ENCODE data around the gene PIGC.
"Not testable (repeated sequence)": the region's sequence is repeated elsewhere in the genome, so short reads cannot be mapped to it uniquely, and the experiment has no call there.

The PIGC gene

DNA sequence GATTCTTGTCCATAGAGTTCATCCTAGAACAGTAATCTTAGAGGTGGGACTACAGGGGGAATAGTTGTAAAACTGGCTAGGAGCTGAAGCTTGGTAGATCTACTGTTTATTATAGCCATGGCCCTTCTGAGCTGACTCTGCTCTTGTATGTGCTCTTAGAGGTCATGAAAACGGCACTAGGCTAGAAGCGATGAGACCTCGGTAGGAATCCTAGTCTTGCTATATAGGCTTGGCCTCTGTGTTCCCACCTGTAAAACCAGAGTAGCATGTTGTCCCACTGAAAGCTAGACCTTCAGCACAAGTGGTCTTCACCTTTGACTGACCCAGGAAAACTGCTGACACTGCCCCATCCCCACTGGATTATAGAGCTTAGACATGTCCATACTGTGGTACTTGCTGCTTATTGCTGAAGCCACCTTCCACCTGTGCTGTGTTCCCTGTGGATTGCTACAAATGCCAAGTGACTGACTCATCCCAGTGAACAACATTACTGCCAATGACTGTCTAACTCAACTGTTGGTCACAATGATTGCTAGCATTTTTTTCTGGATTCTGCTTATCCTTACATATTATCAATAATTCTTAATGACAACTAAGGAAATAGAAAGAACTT is 23.0 kb upstream of the PIGC start:
- no peak for DNase-seq

DNA sequence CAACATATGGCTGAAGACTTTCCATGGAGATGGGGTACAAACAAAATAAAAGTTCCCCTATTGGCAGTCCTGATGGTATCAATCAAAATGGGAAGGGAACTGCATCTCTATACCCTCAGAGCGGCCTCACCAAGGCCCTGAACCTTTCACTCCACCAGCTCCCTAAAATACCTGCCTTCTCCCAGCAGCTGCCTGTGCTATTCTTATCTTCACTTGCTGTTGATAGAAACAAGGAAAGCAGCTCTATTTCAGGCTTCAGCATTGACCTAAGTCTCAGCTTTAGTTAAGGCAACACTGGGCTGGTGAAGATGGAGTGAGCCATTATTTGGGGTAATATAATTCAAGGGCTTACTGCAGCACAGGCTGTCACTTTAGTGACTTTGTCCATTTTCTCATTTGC is 21.7 kb upstream of the PIGC start:
- DNase-seq: no peak

DNA sequence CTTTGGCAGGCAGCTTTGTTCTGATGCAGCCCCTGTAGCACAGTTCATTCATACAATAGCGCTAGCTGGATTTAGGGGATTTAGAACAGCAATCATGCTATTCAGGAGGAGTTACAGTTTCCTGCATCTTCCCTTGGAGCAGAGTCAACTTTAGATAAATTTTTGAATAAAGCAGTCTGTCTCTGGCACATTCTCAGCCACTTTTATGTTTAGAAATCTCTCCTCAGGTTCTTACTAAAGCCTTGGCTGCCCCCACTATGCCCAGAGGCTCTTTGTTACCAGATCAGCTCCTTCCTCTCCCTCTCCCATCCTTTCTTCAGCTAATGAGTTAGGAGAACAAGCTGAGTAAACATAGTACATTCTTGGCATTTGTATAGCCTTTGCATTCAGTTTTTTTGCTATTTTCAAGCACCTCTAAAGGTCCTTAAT is 17.0 kb upstream of the PIGC start:
- DNase-seq: no peak

DNA sequence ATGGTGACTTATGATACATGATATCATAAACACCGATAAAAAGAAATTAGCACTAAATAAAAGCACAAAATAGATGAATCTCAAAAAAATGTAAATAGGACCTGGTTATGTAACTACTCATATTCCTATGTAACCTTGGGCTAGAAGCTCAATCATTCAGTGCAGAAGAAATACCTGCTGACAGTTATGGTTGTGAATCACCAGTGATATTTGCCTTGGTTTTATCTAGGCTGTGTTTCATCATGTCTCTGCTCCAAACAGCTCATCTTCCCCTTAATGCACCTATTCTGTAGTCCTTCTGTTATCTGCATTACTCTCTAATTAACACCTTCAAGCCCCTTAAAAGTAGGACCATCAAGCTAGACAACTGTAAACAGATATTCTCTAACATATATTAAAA is 16.3 kb upstream of the PIGC start:
- no peak for DNase-seq

DNA sequence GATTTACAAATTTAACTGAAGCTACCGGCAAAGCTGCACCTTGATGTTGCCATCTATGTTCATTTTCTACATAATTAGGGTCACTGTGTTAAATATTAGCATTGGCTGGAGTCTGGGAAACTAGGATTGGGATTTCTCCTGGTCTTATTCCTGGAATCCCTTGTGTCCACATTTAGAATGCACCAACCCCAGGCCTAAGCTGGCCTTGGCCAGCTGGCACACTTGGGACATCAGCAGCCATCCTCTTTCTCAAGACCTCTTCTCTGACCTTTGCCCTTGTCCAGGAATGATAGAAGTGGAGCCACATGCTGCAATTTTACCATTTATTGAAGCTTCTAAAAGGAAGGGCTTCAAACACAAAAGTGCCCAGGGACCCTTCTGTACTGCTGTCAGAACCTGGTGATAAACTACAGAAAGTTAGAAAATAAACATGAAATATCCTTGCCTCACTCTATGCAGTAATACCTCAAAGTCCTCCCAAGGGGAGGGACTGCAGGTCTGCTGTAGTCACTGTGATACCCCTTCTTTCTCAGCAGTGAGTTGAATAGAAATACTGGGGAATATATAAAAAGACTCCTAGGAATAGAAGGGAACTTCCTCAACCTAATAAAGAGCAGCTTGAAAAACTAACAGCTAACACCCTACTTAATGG is 13.7 kb upstream of the PIGC start:
- no peak for DNase-seq

DNA sequence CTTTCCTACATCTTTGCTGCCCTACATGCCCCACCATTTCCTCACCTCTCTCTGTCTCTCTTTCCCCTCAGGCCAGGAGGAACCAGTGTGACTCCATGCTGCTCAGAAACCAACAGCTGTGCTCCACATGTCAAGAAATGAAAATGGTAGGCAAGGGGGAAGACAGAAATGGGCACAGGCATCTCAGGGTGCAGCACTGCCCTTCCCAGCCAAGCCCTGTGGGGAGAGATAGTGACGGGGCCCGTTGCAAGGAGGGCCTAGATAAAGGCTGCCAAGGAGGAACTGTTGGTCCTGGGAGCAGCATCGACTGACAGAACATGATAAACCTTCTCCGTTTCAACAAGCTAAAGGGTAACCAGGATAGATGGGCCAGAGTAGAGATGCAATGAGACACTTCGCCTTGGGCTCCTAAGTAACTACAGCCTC is 12.5 kb upstream of the PIGC start:
- DNase-seq: no peak

DNA sequence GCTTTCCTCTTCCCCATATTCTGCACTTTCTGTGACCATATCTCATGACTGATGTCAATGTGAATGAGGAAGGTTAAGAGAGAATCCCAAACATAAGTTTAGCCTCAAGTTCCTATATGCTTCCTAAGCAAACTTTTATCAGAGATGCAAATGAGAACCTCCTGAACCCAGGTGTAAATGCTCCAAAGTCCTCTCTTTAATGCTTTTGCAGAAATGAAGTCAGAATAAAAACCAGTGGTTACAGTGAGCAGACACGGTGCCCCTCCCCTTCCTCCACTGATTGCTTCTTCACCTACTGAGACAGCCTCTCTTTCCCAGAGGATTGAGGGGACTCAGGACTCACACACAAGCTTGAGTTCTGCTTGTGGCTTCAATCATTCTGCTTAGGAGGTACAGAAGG is 11.6 kb upstream of the PIGC start:
- DNase-seq: no peak

DNA sequence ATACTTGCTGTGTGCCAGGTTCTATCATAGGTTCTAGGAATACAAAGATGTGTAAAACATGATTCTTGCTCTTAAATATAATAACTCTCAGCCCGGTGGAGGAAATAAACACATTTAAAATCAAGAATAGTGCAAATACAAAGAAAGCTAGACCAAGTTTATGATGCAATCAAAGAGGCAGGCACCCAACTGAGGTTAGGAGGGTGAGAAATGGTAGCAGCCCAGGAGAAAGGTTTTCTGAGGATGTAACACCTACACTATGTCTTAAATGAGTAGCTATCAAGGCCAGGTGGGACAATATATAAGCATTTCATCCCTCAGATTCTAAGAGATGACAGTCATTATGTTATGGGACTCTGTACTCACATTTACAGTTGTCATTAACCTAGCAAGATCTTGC is 9.7 kb upstream of the PIGC start:
- no peak for DNase-seq

DNA sequence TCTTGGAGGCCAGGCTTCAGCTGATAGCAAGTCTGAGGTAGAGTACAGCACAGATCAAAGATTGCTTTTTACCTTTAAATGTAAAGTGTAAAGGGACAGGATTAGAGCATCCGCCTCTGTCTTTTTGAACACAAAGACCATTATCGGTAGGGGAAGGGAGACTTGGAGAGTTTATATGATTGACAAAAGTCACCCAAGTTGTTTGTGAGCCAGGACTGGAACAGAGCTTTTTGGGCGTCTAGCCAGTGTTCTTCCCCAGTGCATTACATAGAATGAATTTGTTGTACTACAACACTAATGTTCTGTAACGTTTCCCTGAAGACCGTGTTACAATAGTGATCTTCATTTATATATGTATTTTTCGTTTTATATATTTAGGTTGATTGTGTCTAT is 9.3 kb upstream of the PIGC start:
- DNase-seq: no peak

DNA sequence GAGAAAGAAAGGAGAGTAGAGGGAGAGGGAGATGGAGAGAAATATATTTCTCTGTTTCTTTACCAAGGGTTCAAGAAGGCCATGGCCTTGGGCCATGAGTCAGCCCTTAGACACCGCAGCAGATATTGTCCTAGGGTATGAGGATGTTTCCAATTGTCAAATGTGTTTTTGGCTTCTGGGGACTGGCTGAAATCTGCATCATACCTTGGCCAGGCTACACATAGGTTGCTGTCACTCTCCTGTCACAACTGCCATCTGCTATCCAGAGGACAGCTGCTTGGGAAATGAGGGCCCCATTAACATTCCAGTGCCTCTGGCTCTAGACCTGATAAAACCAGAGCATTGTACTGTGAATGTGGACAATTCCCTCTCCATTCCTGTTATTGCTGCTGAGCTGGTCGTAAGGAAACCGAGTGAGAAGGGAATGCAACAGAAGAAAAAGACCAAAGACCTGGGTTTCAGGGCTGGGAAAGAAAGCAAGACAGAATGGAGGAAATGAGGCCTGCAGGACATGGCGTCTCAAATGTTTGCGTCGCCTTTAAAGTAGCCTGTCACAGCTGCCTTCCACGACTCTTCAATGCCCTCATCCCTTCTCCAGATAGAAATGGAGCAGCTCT is 8.8 kb upstream of the PIGC start:
- no peak for DNase-seq

DNA sequence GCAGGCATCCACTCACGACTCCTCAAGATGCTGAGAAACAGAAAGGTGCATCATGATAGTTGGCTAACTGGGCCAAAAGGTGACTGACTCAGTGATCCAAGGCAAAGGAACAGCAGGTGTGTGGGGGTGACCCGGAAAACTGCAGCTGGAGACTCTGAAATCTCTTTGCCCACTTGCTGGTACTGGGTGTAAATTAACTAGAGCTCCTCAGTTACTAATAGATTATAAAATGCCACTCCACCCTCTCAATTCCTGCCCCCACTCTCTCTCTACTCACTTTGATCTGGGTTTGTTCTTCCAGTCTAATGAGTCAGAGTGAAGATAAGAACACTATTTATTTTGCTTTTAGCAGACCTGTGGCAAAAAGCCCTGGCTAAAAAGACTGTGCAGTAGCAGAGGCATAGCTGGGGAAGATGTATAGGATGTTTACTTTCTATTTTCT is 7.2 kb upstream of the PIGC start:
- no peak for DNase-seq

DNA sequence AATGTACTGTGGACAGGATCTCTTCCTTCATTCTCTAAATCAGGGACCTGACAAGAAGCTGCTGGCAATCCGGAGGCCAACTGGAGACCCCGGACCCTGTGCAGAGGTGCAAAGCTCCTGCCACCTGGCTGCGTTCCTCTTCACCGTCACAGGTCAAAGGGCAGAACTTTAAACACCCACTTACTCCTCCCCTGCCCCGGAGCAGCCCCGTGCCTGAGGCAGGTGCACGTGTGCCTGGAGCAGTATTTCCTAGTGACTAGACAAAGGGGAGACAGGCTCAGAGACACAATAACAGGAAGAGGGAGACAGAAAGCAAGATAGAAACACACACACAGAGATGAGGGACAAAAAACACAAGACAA is 6.6 kb upstream of the PIGC start:
- DNase-seq: no peak

DNA sequence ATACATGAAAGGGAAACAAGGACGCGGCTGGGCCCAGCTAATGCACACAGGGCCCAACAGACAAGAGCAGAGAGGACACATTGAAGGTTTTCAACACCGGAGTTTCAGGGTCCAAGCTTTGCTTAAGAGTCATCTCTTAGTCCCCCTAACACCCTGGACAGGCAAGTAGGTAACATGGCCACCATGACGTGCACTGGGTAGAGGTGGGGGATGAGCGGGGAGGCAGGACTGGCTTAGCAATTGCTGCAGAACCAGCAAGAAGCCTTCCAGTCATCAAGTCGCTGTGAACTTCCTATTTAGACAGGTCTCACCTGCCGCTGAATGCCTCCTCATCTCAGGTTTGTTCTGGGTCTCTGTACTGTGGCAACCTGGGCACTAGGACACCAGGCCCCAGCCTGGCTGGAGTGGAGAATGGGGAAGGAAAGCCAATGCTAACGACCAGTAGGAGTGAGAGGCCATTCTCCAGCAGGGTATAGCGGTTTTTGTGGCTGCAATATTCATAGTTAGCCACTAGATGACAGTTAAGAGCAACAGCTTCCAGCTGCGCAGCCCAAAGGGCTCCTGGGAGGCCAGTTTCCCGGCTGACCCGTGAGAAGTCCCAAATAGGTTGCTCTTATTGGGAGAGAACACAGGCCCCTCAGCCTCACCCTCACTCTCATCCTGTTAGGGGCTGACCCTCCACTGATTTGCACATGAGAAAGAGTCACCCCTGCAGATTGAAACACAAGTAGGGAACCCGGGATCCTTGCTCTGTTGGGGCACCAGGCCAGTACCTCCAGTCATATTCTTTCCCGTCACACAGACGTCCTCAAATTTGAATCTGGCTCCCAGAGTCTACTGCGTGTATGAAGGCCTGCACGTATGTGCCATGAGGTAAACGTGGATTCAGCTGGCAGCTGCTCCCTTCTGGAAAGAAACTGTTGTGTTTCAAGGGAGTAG is 6.0 kb upstream of the PIGC start:
- DNase-seq: peak in 27 of 58 donors; percentile 1 to 39 (median 4)

DNA sequence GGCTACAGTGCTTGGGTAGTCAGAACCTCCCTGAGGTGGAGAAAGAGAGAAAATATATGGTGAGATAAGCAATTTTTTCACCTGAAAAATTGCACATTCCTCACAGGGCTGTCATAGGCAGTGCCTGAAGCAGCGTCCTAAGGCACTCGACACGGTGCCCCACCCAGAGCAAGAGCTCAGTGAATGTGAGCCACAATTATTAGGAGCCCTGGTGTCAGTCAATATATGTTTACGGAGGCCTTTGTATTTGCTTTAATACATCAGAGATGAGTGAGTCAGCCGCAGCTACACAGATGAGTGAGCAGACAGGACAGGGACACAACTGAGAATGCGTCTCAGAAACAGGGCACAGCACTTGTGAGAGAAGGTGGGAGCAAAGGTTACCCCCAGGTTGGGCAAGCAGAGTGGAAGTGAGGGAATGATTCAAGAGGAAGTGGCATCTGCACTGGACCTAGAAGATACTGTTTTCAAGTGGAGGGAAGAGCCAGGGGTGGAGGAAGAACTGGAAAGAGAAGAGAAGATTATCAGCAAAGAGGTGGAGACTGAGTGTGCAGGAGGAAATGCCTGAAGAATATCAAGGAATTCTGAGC is 5.2 kb upstream of the PIGC start:
- DNase-seq: no peak

DNA sequence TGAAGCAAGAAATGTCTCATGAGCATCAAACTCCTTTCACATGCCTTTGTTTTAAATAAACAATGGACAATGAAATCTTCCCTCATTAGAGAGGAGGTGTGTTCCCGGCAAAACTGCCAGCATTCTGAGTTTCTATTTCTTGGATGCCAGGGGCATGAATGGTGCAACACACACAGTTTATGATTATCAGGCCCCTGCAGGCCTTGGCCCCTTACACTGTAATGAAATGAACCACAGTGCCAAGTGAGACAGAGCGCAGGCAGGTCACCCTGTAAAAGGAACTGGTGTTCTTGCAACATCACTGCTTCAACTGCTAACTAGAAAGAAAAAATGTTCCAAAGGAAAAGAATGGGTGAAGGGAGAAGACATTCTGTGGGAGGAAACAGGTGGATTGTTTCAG is 3.8 kb upstream of the PIGC start:
- no peak for DNase-seq

DNA sequence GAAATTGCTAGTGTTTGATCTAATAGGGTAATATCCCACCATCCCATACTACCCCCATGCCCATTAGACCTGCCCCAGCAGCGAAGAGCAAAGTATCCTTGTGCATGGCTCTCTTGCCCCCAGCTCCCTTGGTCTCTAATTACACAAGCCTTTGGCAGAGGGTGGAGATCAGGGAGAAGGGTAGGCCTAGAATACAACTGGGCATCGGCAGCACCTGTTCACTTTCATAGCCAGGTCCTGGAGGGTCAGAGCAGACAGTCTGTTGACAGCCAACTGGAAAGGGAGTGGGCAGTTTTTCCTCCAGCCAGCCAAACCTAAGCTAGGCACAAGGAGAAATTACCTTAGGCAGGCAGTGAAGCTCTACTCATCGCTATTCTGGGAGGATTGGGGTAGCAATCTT is 2.7 kb upstream of the PIGC start:
- no peak for DNase-seq

DNA sequence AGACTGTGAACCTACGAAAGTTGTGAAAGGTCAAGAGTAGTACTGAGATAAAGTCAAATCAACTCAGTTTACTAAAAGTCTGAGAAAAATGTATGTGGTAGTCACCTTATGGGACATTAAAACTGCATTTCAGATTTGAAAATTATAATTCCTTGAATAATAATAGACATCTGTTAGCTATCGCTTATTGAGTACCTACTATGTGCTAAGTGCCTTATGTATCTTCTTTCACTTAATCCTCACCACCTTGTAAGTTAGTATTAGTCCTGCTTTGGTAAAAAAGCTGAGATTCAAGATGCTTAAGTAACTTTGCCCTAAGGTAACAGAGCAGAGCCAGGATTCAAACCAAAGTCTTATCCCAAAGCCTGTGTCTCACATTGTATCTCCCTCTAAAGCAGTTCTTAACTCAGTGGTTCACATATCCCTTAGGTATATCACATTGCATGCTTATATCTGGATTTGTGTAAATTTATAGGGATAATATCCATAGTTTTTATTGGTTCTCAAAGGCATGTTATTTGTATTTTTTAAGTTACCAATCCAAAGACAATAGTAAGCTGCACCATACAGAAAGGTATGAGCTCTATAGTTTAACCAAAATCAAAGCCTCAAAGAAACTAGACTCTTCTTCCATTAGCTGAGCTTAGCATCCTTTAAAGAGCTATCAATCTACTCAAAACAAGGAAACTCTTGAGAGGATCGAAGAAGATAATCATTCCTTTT is 865 bp downstream of the PIGC start:
- DNase-seq: no peak

DNA sequence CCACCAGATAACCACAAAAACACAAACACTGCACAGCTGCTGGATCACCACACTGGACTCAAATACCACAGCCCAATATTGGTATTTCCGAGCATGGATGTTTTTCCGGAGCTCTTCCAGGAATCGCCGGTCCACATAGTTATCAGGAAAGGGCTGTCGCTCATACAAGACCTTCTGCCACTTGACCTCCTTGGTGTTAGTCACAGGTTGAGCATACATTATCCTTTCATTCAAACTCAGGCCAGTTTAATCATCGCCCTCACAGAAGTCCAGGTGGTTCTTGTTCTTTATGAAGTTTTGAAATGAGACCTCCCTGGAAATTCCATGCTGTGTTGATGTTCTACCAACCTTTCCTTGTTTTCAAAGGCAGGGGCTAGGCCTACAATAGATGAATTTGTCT is 1.5 kb downstream of the PIGC start:
- DNase-seq: no peak

DNA sequence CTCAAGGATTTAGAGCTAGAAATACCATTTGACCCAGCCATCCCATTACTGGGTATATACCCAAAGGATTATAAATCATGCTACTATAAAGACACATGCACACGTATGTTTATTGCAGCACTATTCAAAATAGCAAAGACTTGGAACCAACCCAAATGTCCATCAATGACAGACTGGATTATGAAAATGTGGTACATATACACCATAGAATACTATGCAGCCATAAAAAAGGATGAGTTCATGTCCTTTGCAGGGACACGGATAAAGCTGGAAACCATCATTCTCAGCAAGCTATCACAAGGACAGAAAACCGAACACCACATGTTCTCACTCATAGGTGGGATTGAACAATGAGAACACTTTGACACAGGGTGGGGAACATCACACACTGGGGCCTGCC is 6.7 kb downstream of the PIGC start:
- not testable (repeated sequence) for DNase-seq

DNA sequence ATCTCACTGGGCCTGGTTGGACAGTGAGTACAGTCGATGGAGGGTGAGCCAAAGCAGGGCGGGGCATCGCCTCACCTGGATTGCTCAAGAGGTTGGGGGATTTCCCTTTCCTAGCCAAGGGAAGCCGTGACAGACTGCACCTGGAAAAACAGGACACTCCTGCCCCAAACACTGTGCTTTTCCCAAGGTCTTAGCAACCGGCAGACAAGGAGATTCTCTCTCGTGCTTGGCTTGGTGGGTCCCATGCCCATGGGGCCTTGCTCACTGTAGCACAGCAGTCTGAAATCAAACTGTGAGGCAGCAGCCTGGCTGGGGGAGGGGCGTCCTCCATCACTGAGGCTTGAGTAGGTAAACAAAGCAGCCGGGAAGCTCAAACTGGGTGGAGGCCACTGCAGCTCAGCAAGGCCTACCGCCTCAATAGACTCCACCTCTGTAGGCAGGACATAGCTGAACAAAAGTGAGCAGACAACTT is 12.1 kb downstream of the PIGC start:
- DNase-seq: no peak

DNA sequence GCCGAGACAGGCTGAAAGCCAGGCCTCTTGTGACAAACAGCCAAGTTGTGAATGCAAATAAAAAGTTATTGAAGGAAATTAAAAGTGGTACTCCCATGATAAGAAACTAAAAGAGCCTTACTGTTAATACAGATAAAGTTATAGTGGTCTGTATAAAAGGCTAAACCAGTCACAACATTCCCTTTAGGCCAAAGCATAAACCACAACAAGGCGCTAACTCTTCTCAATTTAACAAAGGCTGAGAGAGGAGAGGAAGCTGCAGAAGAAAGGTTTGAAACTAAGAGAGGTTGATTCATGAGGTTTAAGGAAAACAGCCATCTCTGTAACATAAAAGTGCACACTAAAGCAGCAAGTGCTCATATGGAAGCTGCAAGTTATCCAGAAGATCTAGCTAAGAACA is 12.7 kb downstream of the PIGC start:
- no peak for DNase-seq

All from anterior cingulate cortex (tissue), 58 donors.